HCT116 (cell line): Measurements from ENCODE around the gene HSD17B10. TPM values are rescaled to one million over a fixed set of nuclear protein-coding genes. Genes with fewer than 3 reads are reported as not detected.

Experiments used
- ATAC-seq: fragments of 200-7000 bp; cut with Tn5 transposase; 2 replicates; pipeline ENCODE4 v1.9.1; 2020; ENCODE audit warnings: mild to moderate bottlenecking, moderate library complexity
- BruUV-seq: library from RNA; stranded (reverse); fragments of 400-500 nt; replicated peaks from 2 replicates; lab custom pipeline; 2021; lab: Mats Ljungman, UMichigan
- CTCF ChIA-PET: fragments of 300-600 bp; sonication (Branson Sonifier 250); formaldehyde crosslinking; loops from one replicate; lab custom pipeline; 2021; ENCODE audit warnings: antibody characterized with exemption; lab: Charles Lee
- POLR2A ChIA-PET: fragments of 300-600, 350-600 bp; sonication (Branson Sonifier 250); formaldehyde crosslinking; loops from one replicate; lab custom pipeline; 2021; ENCODE audit warnings: antibody characterized with exemption; lab: Charles Lee
- RAD21 ChIA-PET, 2 experiments: fragments of 300-600 bp; sonication (Branson Sonifier 250); formaldehyde crosslinking; loops; one replicate each; lab custom pipeline; 2023; ENCODE audit warnings: low total read pairs in 2 of 2; ENCODE audit not compliant: uncharacterized antibody in 2 of 2, unreplicated experiment in 2 of 2, low non-redundant PET in 1 of 2; lab: Charles Lee
- DNase-seq: peaks from one replicate; pipeline ENCODE4 v3.0.0-alpha.2; 2010; ENCODE audit warnings: low read depth, low spot score
- H2AFZ ChIP-seq: fragments of 200-600 bp; shearing (Covaris generic), sonication (generic); 2 replicates; pipeline ENCODE4 v1.6.1; 2017; ENCODE audit warnings: low read depth, mixed run types, mixed read lengths, antibody characterized with exemption, low read length; ENCODE audit not compliant: poor library complexity, severe bottlenecking
- H3K27ac ChIP-seq: 2 replicates; pipeline ENCODE4 v1.5.1; 2012; ENCODE audit warnings: low read depth, low read length
- H3K27me3 ChIP-seq: fragments of 200-600 bp; sonication (generic); 2 replicates; pipeline ENCODE4 v1.6.1; 2016; ENCODE audit warnings: mixed run types, low read length, mixed read lengths; ENCODE audit not compliant: insufficient read depth
- H3K36me3 ChIP-seq, 2 experiments: fragments of 200-500 bp in 1 of 2; fragments of 200-600 bp in 1 of 2; sonication (Bioruptor generic) in 1 of 2; sonication (generic) in 1 of 2; 2 replicates each; pipeline versions ENCODE4 v1.5.1 to v1.6.1; 2014 to 2016; ENCODE audit warnings: low read length in 2 of 2, inconsistent platforms in 1 of 2, mixed read lengths in 1 of 2, mixed run types in 1 of 2; ENCODE audit not compliant: insufficient read depth in 2 of 2, control insufficient read depth in 1 of 2
- H3K4me1 ChIP-seq, 2 experiments: fragments of 200-600 bp in 1 of 2; sonication (generic) in 1 of 2; 2 replicates each; pipeline versions ENCODE4 v1.5.1 to v1.6.1; 2012 to 2017; ENCODE audit warnings: low read length in 2 of 2, inconsistent platforms in 1 of 2, mild to moderate bottlenecking in 1 of 2, mixed read lengths in 1 of 2, mixed run types in 1 of 2, moderate library complexity in 1 of 2; ENCODE audit not compliant: insufficient read depth in 2 of 2, control insufficient read depth in 1 of 2
- H3K4me2 ChIP-seq: fragments of 200-600 bp; sonication (generic); 2 replicates; pipeline ENCODE4 v1.6.1; 2017; ENCODE audit warnings: mixed run types, low read length, mixed read lengths
- H3K4me3 ChIP-seq, 2 experiments: fragments of 200-600 bp in 1 of 2; sonication (generic) in 1 of 2; replicated peaks in 1 of 2; 2 replicates each; pipeline ENCODE4 v1.5.1; 2011 to 2016; ENCODE audit warnings: low read length in 2 of 2, control low read depth in 1 of 2, low read depth in 1 of 2, mild to moderate bottlenecking in 1 of 2, mixed read lengths in 1 of 2, mixed run types in 1 of 2
- H3K79me2 ChIP-seq: fragments of 200-600 bp; sonication (generic); 2 replicates; pipeline ENCODE4 v1.6.1; 2017; ENCODE audit warnings: mild to moderate bottlenecking, mixed run types, low read length, moderate library complexity, mixed read lengths; ENCODE audit not compliant: insufficient read depth
- H3K9ac ChIP-seq: fragments of 200-600 bp; sonication (generic); 2 replicates; pipeline ENCODE4 v1.6.1; 2016; ENCODE audit warnings: low read length, mixed read lengths
- H3K9me2 ChIP-seq: fragments of 200-600 bp; sonication (generic), shearing (Covaris generic); 2 replicates; pipeline ENCODE4 v1.6.1; 2017; ENCODE audit warnings: mixed run types, mild to moderate bottlenecking, moderate library complexity; ENCODE audit not compliant: insufficient read depth
- H3K9me3 ChIP-seq, 2 experiments: fragments of 200-500 bp in 1 of 2; fragments of 200-600 bp in 1 of 2; sonication (Bioruptor generic) in 1 of 2; sonication (generic) in 1 of 2; 2 replicates each; pipeline ENCODE4 v1.6.1; 2014 to 2017; ENCODE audit warnings: low read length in 2 of 2, mixed read lengths in 2 of 2, inconsistent platforms in 1 of 2, low read depth in 1 of 2, mild to moderate bottlenecking in 1 of 2, mixed run types in 1 of 2, moderate library complexity in 1 of 2; ENCODE audit not compliant: control insufficient read depth in 1 of 2, insufficient read depth in 1 of 2
- H4K20me1 ChIP-seq: fragments of 200-600 bp; sonication (generic), shearing (Covaris generic); 2 replicates; pipeline ENCODE4 v1.6.1; 2017; ENCODE audit warnings: mixed run types, mild to moderate bottlenecking, moderate library complexity; ENCODE audit not compliant: insufficient read depth
- ATF3 ChIP-seq: IDR thresholded peaks from 2 replicates; pipeline ENCODE4 v1.6.1; 2012
- CBX3 ChIP-seq: IDR thresholded peaks from 2 replicates; pipeline ENCODE4 v1.6.1; 2012; ENCODE audit warnings: low read depth
- CEBPB ChIP-seq: IDR thresholded peaks from 2 replicates; pipeline ENCODE4 v1.6.1; 2012; ENCODE audit warnings: low read depth
- EGR1 ChIP-seq: IDR thresholded peaks from 2 replicates; pipeline ENCODE4 v1.6.1; 2012; ENCODE audit warnings: low read depth
- EZH2 ChIP-seq: fragments of 200-600 bp; sonication (generic); IDR thresholded peaks from 2 replicates; pipeline ENCODE4 v1.6.1; 2017; ENCODE audit warnings: antibody characterized with exemption, mixed run types
- MAX ChIP-seq: IDR thresholded peaks from 2 replicates; pipeline ENCODE4 v1.6.1; 2012
- POLR2A ChIP-seq: IDR thresholded peaks from 2 replicates; pipeline ENCODE4 v1.7.0; 2011; ENCODE audit warnings: borderline replicate concordance; ENCODE audit not compliant: insufficient read depth, insufficient read length; ENCODE audit errors: extremely low read depth
- POLR2AphosphoS5 ChIP-seq: IDR thresholded peaks from 2 replicates; pipeline ENCODE4 v1.6.1; 2011; ENCODE audit warnings: mild to moderate bottlenecking, low read depth, low read length, moderate library complexity
- RAD21 ChIP-seq: IDR thresholded peaks from 2 replicates; pipeline ENCODE4 v1.6.1; 2012; ENCODE audit warnings: low read depth, mild to moderate bottlenecking
- REST ChIP-seq: IDR thresholded peaks from 2 replicates; pipeline ENCODE4 v1.6.1; 2012; ENCODE audit warnings: low read depth
- SIN3A ChIP-seq: IDR thresholded peaks from 2 replicates; pipeline ENCODE4 v1.6.1; 2012; ENCODE audit warnings: low read depth
- SP1 ChIP-seq: IDR thresholded peaks from 2 replicates; pipeline ENCODE4 v1.6.1; 2012; ENCODE audit warnings: low read depth
- SRF ChIP-seq: IDR thresholded peaks from 2 replicates; pipeline ENCODE4 v1.6.1; 2012; ENCODE audit warnings: low read depth
- TCF7L2 ChIP-seq: IDR thresholded peaks from 2 replicates; pipeline ENCODE4 v1.7.0; 2011; ENCODE audit warnings: borderline replicate concordance, inconsistent platforms; ENCODE audit not compliant: insufficient read depth, insufficient read length; ENCODE audit errors: extremely low read depth
- YY1 ChIP-seq: IDR thresholded peaks from 2 replicates; pipeline ENCODE4 v1.6.1; 2011; ENCODE audit warnings: low read length, low read depth, moderate library complexity, mild to moderate bottlenecking; ENCODE audit not compliant: insufficient replicate concordance; ENCODE audit errors: extremely low read depth
- intact Hi-C: fragments of 100-400 bp; cut with micrococcal nuclease; formaldehyde crosslinking; loops from 2 replicates; pipeline ENCODE4 v1.10.0; 2022
- total RNA-seq: library from RNA; stranded (reverse); gene quantifications from one replicate; pipeline ENCODE4 v1.2.1, GENCODE V29; 2021; ENCODE audit not compliant: unreplicated experiment

HSD17B10 gene
- total RNA-seq, 1 experiment from 2014 or later, result 94.4 TPM

GRCh38 chrX:53456254-53456653, 22.1 kb upstream of the HSD17B10 start:
- ChIA-PET POLR2A (no interaction called here), CTCF (no interaction called here)
- intact Hi-C loops, result no loop called here

More at GRCh38 chrX:53456254-53456653, 22.1 kb upstream of the HSD17B10 start:
- ATAC-seq, result no peak
- no peaks in the 10 kb centered on the region for H3K79me2 ChIP-seq
- no peak overlapping the region for H3K9ac ChIP-seq
- H3K4me1 ChIP-seq, result no peaks in the 10 kb centered on the region
- no peaks in the 10 kb centered on the region for H3K27me3 ChIP-seq
- RAD21 ChIA-PET, result no interaction called here
- H3K9me2 ChIP-seq, result no peaks in the 10 kb centered on the region
- H2AFZ ChIP-seq, result no peak overlapping the region
- no peak overlapping the region for H3K4me3 ChIP-seq
- H3K36me3 ChIP-seq, result no peaks in the 10 kb centered on the region
- no peaks in the 10 kb centered on the region for H4K20me1 ChIP-seq
- no peak overlapping the region for H3K4me2 ChIP-seq
- TF ChIP-seq YY1, result no peak
- no peak for TF ChIP-seq ATF3
- TF ChIP-seq REST, result no peak
- no peak for TF ChIP-seq MAX
- no peak for TF ChIP-seq RAD21
- no peak for TF ChIP-seq CBX3
- TF ChIP-seq SP1, result no peak
- TF ChIP-seq TCF7L2, result no peak
- TF ChIP-seq CEBPB, result no peak
- TF ChIP-seq EGR1, result no peak
- TF ChIP-seq SRF, result no peak
- TF ChIP-seq POLR2AphosphoS5, result no peak
- TF ChIP-seq POLR2A, result no peak
- TF ChIP-seq EZH2, result no peak
- no peak for TF ChIP-seq SIN3A
- no peak overlapping the region for H3K27ac ChIP-seq
- DNase-seq, result no peak
- no peaks in the 10 kb centered on the region for H3K9me3 ChIP-seq
- BruUV-seq, result no TSS peak
